Neural cell (in vitro differentiated cells): ENCODE results near the gene TMEM255B. TPM values are rescaled to one million over a fixed set of nuclear protein-coding genes. Genes with fewer than 3 reads are reported as not detected.

Experiments
- H2AFZ ChIP-seq: fragments of 200-600, 300-800 bp; sonication (generic), shearing (Covaris generic); 2 replicates; pipeline ENCODE4 v1.6.0; 2014; ENCODE audit warnings: low read depth, mild to moderate bottlenecking, antibody characterized with exemption, low read length, moderate library complexity
- H3F3A ChIP-seq: fragments of 200-600 bp; shearing (Covaris generic); 2 replicates; pipeline ENCODE4 v1.6.1; 2016; ENCODE audit warnings: mild to moderate bottlenecking, moderate library complexity, mixed read lengths, antibody characterized with exemption, low read length; ENCODE audit not compliant: insufficient read depth, poor library complexity, severe bottlenecking
- H3K27ac ChIP-seq: fragments of 200-600, 300-800 bp; sonication (generic), shearing (Covaris generic); 2 replicates; pipeline ENCODE4 v1.5.1; 2014; ENCODE audit warnings: mild to moderate bottlenecking, low read length, moderate library complexity
- H3K27me3 ChIP-seq: fragments of 300-800, 200-600 bp; sonication (generic), shearing (Covaris generic); 2 replicates; pipeline ENCODE4 v1.6.0; 2014; ENCODE audit warnings: mild to moderate bottlenecking, low read depth, low read length, moderate library complexity; ENCODE audit not compliant: insufficient read depth
- H3K36me3 ChIP-seq: fragments of 300-800, 200-600 bp; sonication (generic), shearing (Covaris generic); 2 replicates; pipeline ENCODE4 v1.5.1; 2014; ENCODE audit warnings: mild to moderate bottlenecking, antibody characterized with exemption, low read length, moderate library complexity; ENCODE audit not compliant: insufficient read depth
- H3K4me2 ChIP-seq: fragments of 300-800, 200-600 bp; sonication (generic), shearing (Covaris generic); 2 replicates; pipeline ENCODE4 v1.6.0; 2014; ENCODE audit warnings: mild to moderate bottlenecking, low read length
- H3K4me3 ChIP-seq: fragments of 300-800, 200-600 bp; sonication (generic), shearing (Covaris generic); 2 replicates; pipeline ENCODE4 v1.5.1; 2014; ENCODE audit warnings: mild to moderate bottlenecking, low read length, moderate library complexity
- H3K79me2 ChIP-seq: fragments of 200-600 bp; shearing (Covaris generic); replicated peaks from 2 replicates; pipeline ENCODE4 v1.6.0; 2014; ENCODE audit warnings: mild to moderate bottlenecking, low read length, moderate library complexity; ENCODE audit not compliant: insufficient read depth
- H3K9ac ChIP-seq: fragments of 300-800, 200-600 bp; sonication (generic), shearing (Covaris generic); 2 replicates; pipeline ENCODE4 v1.6.1; 2016; ENCODE audit warnings: mild to moderate bottlenecking, low read length, mixed read lengths
- H3K9me2 ChIP-seq: fragments of 200-600 bp; shearing (Covaris generic); 2 replicates; pipeline ENCODE4 v1.6.1; 2016; ENCODE audit warnings: mild to moderate bottlenecking, low read length, mixed read lengths; ENCODE audit not compliant: insufficient read depth
- H3K9me3 ChIP-seq: fragments of 200-600, 300-800 bp; sonication (generic), shearing (Covaris generic); 2 replicates; pipeline ENCODE4 v1.6.1; 2016; ENCODE audit warnings: mild to moderate bottlenecking, mixed run types, low read length, moderate library complexity, mixed read lengths
- H4K20me1 ChIP-seq: fragments of 200-600 bp; shearing (Covaris generic); 2 replicates; pipeline ENCODE4 v1.6.1; 2016; ENCODE audit warnings: mild to moderate bottlenecking, mixed run types; ENCODE audit not compliant: insufficient read depth
- EP300 ChIP-seq: fragments of 450-650 bp; conservative IDR thresholded peaks from 2 replicates; pipeline ENCODE4 v1.6.1; 2014; ENCODE audit warnings: antibody characterized with exemption, mild to moderate bottlenecking, moderate library complexity; ENCODE audit not compliant: poor library complexity, severe bottlenecking
- EZH2 ChIP-seq: fragments of 200-600, 300-800 bp; shearing (Covaris generic), sonication (generic); IDR thresholded peaks from 2 replicates; pipeline ENCODE4 v1.6.1; 2014; ENCODE audit warnings: antibody characterized with exemption, low read length, borderline replicate concordance, mild to moderate bottlenecking; ENCODE audit not compliant: insufficient read depth, poor library complexity, severe bottlenecking
- MXI1 ChIP-seq: fragments of 450-650 bp; conservative IDR thresholded peaks from 2 replicates; pipeline ENCODE4 v1.6.1; 2014; ENCODE audit warnings: antibody characterized with exemption, mild to moderate bottlenecking; ENCODE audit not compliant: poor library complexity, severe bottlenecking
- POLR2AphosphoS5 ChIP-seq: IDR thresholded peaks from 2 replicates; pipeline ENCODE4 v1.6.1; 2012
- RAD21 ChIP-seq: fragments of 450-650 bp; conservative IDR thresholded peaks from 2 replicates; pipeline ENCODE4 v1.6.1; 2014; ENCODE audit warnings: antibody characterized with exemption, mild to moderate bottlenecking, moderate library complexity
- SMC3 ChIP-seq: fragments of 450-650 bp; conservative IDR thresholded peaks from 2 replicates; pipeline ENCODE4 v1.6.1; 2014; ENCODE audit warnings: antibody characterized with exemption, mild to moderate bottlenecking, moderate library complexity; ENCODE audit not compliant: poor library complexity
- TAF1 ChIP-seq: IDR thresholded peaks from 2 replicates; pipeline ENCODE4 v1.6.1; 2012; ENCODE audit warnings: low read depth
- polyA plus RNA-seq: library from polyadenylated mRNA; depleted of rRNA; stranded (reverse); fragments of >200 nt; gene quantifications from 2 replicates; pipeline ENCODE4 v1.2.3, GENCODE V29; 2014
- TF ChIP-seq, protein P1 (sequence below): IDR thresholded peaks from 2 replicates; pipeline ENCODE4 v1.6.1; 2012; ENCODE audit warnings: borderline replicate concordance
- TF ChIP-seq, protein P2 (sequence below): fragments of 450-650 bp; IDR thresholded peaks from 2 replicates; pipeline ENCODE4 v1.5.1; 2014; ENCODE audit warnings: antibody characterized with exemption, mild to moderate bottlenecking, moderate library complexity; ENCODE audit not compliant: poor library complexity, severe bottlenecking

Gene TMEM255B
- polyA plus RNA-seq, 1 donor from 2014 or later = not detected

DNA sequence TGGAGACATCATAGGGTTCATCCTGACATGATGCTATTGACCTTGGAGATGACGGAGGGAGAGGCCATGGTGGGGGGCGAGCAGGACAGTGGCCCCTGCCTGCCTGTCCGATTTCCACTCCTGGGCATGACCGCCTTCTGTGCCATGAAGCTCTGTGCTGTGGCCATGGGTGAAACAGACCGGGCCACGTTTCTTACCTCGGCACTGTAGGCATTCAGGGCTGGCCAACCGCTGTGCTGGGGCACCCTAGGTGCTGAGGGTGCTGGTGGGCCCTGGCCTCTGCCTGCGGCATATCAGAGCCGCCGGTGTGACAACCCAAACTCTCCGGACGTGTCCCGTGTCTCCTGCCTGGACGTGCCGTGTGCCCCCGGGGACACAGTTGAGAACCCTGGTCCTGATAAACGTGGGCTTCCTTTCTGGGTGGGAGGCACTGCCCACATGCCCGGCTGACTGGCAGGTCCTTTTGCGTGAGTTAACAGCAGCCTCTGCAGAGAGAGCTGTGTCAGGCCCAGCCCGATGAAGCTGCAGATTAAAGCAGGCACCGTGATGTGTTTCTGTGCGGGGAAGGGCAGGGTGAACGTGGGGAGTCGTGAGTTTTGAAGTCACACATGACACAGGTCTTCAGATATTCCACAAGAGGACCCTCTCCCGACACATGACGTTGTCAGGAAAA, 46.5 kb downstream of the TMEM255B start:
- Histone ChIP-seq H3K9me2 (no peaks in the 10 kb centered on the region), H3K27ac (no peak overlapping the region), H3K4me2 (no peak overlapping the region), H3K36me3 (no peaks in the 10 kb centered on the region), H2AFZ (no peak overlapping the region), H3K9me3 (no peaks in the 10 kb centered on the region), H4K20me1 (no peaks in the 10 kb centered on the region), H3K9ac (no peak overlapping the region), H3F3A (no peaks in the 10 kb centered on the region), H3K4me3 (no peak overlapping the region), H3K79me2 (no peaks in the 10 kb centered on the region), H3K27me3 (no peaks in the 10 kb centered on the region)
- no peak for TF ChIP-seq RAD21
- TF ChIP-seq SMC3 = no peak
- TF ChIP-seq MXI1 = no peak
- TF ChIP-seq, protein P1, sequence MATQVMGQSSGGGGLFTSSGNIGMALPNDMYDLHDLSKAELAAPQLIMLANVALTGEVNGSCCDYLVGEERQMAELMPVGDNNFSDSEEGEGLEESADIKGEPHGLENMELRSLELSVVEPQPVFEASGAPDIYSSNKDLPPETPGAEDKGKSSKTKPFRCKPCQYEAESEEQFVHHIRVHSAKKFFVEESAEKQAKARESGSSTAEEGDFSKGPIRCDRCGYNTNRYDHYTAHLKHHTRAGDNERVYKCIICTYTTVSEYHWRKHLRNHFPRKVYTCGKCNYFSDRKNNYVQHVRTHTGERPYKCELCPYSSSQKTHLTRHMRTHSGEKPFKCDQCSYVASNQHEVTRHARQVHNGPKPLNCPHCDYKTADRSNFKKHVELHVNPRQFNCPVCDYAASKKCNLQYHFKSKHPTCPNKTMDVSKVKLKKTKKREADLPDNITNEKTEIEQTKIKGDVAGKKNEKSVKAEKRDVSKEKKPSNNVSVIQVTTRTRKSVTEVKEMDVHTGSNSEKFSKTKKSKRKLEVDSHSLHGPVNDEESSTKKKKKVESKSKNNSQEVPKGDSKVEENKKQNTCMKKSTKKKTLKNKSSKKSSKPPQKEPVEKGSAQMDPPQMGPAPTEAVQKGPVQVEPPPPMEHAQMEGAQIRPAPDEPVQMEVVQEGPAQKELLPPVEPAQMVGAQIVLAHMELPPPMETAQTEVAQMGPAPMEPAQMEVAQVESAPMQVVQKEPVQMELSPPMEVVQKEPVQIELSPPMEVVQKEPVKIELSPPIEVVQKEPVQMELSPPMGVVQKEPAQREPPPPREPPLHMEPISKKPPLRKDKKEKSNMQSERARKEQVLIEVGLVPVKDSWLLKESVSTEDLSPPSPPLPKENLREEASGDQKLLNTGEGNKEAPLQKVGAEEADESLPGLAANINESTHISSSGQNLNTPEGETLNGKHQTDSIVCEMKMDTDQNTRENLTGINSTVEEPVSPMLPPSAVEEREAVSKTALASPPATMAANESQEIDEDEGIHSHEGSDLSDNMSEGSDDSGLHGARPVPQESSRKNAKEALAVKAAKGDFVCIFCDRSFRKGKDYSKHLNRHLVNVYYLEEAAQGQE = no peak
- TF ChIP-seq TAF1 = no peak
- TF ChIP-seq, protein P2, sequence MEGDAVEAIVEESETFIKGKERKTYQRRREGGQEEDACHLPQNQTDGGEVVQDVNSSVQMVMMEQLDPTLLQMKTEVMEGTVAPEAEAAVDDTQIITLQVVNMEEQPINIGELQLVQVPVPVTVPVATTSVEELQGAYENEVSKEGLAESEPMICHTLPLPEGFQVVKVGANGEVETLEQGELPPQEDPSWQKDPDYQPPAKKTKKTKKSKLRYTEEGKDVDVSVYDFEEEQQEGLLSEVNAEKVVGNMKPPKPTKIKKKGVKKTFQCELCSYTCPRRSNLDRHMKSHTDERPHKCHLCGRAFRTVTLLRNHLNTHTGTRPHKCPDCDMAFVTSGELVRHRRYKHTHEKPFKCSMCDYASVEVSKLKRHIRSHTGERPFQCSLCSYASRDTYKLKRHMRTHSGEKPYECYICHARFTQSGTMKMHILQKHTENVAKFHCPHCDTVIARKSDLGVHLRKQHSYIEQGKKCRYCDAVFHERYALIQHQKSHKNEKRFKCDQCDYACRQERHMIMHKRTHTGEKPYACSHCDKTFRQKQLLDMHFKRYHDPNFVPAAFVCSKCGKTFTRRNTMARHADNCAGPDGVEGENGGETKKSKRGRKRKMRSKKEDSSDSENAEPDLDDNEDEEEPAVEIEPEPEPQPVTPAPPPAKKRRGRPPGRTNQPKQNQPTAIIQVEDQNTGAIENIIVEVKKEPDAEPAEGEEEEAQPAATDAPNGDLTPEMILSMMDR = no peak
- no peak for TF ChIP-seq EP300
- no peak for TF ChIP-seq EZH2
- TF ChIP-seq POLR2AphosphoS5 = no peak

DNA sequence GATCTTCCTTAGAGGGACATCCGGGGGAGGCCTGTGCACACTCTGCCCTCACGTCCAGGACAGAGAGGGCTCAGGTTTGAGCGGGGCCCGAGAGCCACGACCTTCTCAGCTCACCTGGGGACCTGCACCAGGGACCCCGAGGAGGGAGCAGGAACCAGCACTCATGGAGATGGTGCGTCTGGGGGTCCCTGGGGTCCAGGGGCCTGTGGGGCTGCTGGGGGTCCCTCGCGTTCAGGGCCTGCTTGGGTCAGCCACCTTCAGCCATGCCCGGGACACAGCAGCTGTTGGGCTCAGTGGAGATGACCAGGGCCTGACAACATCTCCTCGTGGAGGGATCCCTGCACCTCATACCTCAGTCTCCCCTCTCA, 47.1 kb downstream of the TMEM255B start:
- Histone ChIP-seq H3K36me3 (no peaks in the 10 kb centered on the region), H3K9me2 (no peaks in the 10 kb centered on the region)

More for the DNA sequence above, 47.1 kb downstream of the TMEM255B start:
- H3K9ac ChIP-seq = no peak overlapping the region
- no peak overlapping the region for H2AFZ ChIP-seq
- H3F3A ChIP-seq = no peaks in the 10 kb centered on the region
- H3K4me3 ChIP-seq = no peak overlapping the region
- no peak overlapping the region for H3K27ac ChIP-seq
- H3K9me3 ChIP-seq = no peaks in the 10 kb centered on the region
- H3K4me2 ChIP-seq = no peak overlapping the region
- no peaks in the 10 kb centered on the region for H3K27me3 ChIP-seq
- H3K79me2 ChIP-seq = no peaks in the 10 kb centered on the region
- H4K20me1 ChIP-seq = no peaks in the 10 kb centered on the region
- TF ChIP-seq EP300 (no peak), RAD21 (no peak), MXI1 (no peak), POLR2AphosphoS5 (no peak), TAF1 (no peak), EZH2 (no peak), SMC3 (no peak)
- TF ChIP-seq, protein P2 = no peak
- TF ChIP-seq, protein P1 = no peak
